DOHH2 (cell line): Measurements from ENCODE around the gene C1orf141.

Experiments used
- EZH2phosphoT487 ChIP-seq: fragments of 200-600 bp; sonication (generic); IDR thresholded peaks from 2 replicates; pipeline ENCODE4 v1.6.1; 2017; ENCODE audit warnings: borderline replicate concordance, mild to moderate bottlenecking, antibody characterized with exemption, low read length, moderate library complexity, mixed read lengths
- TF ChIP-seq, protein P1 (sequence below): fragments of 200-600 bp; sonication (generic); IDR thresholded peaks from one replicate; pipeline ENCODE4 v1.5.1; 2014; ENCODE audit warnings: antibody characterized with exemption, mild to moderate bottlenecking, low read depth, low read length; ENCODE audit not compliant: poor library complexity, severe bottlenecking

- TF ChIP-seq, protein P1, sequence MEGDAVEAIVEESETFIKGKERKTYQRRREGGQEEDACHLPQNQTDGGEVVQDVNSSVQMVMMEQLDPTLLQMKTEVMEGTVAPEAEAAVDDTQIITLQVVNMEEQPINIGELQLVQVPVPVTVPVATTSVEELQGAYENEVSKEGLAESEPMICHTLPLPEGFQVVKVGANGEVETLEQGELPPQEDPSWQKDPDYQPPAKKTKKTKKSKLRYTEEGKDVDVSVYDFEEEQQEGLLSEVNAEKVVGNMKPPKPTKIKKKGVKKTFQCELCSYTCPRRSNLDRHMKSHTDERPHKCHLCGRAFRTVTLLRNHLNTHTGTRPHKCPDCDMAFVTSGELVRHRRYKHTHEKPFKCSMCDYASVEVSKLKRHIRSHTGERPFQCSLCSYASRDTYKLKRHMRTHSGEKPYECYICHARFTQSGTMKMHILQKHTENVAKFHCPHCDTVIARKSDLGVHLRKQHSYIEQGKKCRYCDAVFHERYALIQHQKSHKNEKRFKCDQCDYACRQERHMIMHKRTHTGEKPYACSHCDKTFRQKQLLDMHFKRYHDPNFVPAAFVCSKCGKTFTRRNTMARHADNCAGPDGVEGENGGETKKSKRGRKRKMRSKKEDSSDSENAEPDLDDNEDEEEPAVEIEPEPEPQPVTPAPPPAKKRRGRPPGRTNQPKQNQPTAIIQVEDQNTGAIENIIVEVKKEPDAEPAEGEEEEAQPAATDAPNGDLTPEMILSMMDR: no peak
- no peak for TF ChIP-seq EZH2phosphoT487
Observed at GRCh38 chr1:67077593-67077992, 57.2 kb downstream of the C1orf141 start.
